Stimulated activated effector memory CD8-positive, alpha-beta T cell treated with anti-CD3 and anti-CD28 coated beads, Interleukin-12 subunit alpha, Interleukin-12 subunit beta, amount 100 ng/mL, for 72 hours (primary cell): ENCODE data around the gene CD58.

ENCODE experiments used
- ATAC-seq: fragments of 150-1000 bp; cut with Tn5 transposase; 2 replicates; pipeline ENCODE4 v1.10.0; 2021
- DNase-seq, 2 donors: peaks; one replicate each; pipeline ENCODE4 v3.0.0; 2021 to 2022; ENCODE audit warnings: low spot score in 2 of 2
- H3K27ac Mint-ChIP-seq: one replicate; pipeline ENCODE4 v1.8.0; 2022; ENCODE audit warnings: mild to moderate bottlenecking, mixed read lengths
- H3K36me3 Mint-ChIP-seq: one replicate; pipeline ENCODE4 v1.8.0; 2022; ENCODE audit warnings: mild to moderate bottlenecking, mixed read lengths
- H3K4me1 Mint-ChIP-seq: one replicate; pipeline ENCODE4 v1.8.0; 2022; ENCODE audit warnings: mixed read lengths
- H3K4me3 Mint-ChIP-seq: one replicate; pipeline ENCODE4 v1.8.0; 2022; ENCODE audit warnings: mild to moderate bottlenecking, mixed read lengths
- H3K9me3 Mint-ChIP-seq: one replicate; pipeline ENCODE4 v1.8.0; 2022; ENCODE audit warnings: mixed read lengths

Gene CD58

GRCh38 chr1:116491700-116492357 lies 79.0 kb downstream of the CD58 start:
- no peak overlapping the region for H3K4me3 Mint-ChIP-seq
- DNase-seq, result no peak
- no peaks in the 10 kb centered on the region for H3K36me3 Mint-ChIP-seq
- peaks cover 28% of the 10 kb centered on the region for H3K4me1 Mint-ChIP-seq
- H3K9me3 Mint-ChIP-seq, result no peaks in the 10 kb centered on the region
- peak overlapping the region; percentile 56 for H3K27ac Mint-ChIP-seq
- ATAC-seq, result no peak

DNA sequence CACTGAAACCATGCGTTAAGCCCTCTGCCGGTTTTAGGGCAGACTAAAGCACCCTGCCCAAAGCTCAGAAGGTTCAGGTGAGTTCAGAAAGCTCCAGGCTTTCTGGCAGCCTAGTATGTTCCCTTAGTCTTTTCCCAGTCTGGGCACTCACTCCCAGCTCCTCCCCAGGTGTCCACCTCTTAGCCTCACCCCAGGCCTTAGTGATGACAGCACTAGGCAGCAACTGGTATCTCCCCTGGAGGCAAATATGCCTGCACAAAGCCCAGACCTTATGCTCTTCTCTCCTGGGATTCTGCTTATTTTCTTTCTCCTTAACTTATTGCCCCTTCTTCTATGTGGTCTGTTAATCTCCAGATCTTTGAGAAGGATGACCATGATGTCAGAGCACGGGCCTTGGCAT lies 80.2 kb downstream of the CD58 start:
- Mint-ChIP-seq H3K4me1 (peaks cover 24% of the 10 kb centered on the region), H3K4me3 (no peak overlapping the region), H3K27ac (no peak overlapping the region), H3K9me3 (no peaks in the 10 kb centered on the region), H3K36me3 (no peaks in the 10 kb centered on the region)
- DNase-seq (no peak), ATAC-seq (no peak)

DNA sequence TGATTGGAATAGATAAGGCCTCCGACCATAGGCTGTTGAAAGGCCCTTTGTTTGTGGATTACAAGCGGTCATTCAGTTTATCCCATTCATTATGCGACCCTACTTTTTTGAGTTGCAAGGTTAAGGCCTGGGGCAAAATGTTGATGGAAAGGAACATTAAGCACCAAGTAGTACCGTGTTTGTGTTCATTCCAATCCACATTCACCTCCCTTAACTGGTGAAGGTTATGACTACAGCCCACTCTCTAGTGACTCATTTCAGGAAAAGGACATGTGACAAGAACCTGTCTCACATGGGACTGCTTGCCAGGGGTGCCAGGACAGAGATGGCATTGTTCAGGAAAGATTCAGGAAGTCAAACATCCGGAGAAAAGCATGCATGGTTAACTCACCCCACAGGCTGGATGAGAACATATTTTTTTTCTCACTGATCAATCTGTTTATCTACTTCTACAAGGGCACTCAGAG lies 81.6 kb downstream of the CD58 start:
- Mint-ChIP-seq H3K4me3 (no peak overlapping the region), H3K9me3 (no peaks in the 10 kb centered on the region), H3K4me1 (peaks cover 29% of the 10 kb centered on the region), H3K27ac (no peak overlapping the region), H3K36me3 (no peaks in the 10 kb centered on the region)
- ATAC-seq (peak; percentile 62), DNase-seq (no peak)

GRCh38 chr1:116488071-116488470 lies 82.8 kb downstream of the CD58 start:
- no peaks in the 10 kb centered on the region for H3K9me3 Mint-ChIP-seq
- H3K36me3 Mint-ChIP-seq, result no peaks in the 10 kb centered on the region
- DNase-seq, result no peak
- H3K4me1 Mint-ChIP-seq, result peaks cover 29% of the 10 kb centered on the region
- no peak for ATAC-seq
- no peak overlapping the region for H3K27ac Mint-ChIP-seq
- H3K4me3 Mint-ChIP-seq, result no peak overlapping the region

DNA sequence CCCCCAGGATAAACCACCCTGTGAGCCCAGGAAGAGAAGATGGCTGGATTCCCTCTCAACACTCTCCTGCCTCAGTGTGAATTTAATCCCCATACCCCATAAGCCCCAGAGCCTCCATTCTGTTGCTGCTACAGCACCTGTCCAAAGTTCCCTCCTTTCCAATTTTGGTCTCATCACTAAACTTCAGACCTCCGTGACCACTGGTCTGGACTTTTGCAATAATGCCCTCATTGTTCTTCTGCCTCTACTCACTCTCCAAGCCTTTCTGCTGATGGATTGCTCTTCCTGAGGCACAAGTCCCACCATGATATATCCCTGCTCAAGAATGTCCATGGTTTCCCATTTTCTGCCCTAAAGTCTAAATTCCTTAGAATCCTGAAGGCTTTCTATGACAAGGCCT lies 83.2 kb downstream of the CD58 start:
- H3K4me3 Mint-ChIP-seq, result no peak overlapping the region
- DNase-seq, result no peak
- peaks cover 25% of the 10 kb centered on the region for H3K4me1 Mint-ChIP-seq
- ATAC-seq, result no peak
- no peak overlapping the region for H3K27ac Mint-ChIP-seq
- no peaks in the 10 kb centered on the region for H3K9me3 Mint-ChIP-seq
- H3K36me3 Mint-ChIP-seq, result no peaks in the 10 kb centered on the region

- DNase-seq (no peak), ATAC-seq (no peak)
- Mint-ChIP-seq H3K4me3 (no peak overlapping the region), H3K9me3 (no peaks in the 10 kb centered on the region), H3K4me1 (peaks cover 20% of the 10 kb centered on the region), H3K36me3 (no peaks in the 10 kb centered on the region), H3K27ac (no peak overlapping the region)
These were observed 83.8 kb downstream of the CD58 start for GRCh38 chr1:116487031-116487430.

DNA sequence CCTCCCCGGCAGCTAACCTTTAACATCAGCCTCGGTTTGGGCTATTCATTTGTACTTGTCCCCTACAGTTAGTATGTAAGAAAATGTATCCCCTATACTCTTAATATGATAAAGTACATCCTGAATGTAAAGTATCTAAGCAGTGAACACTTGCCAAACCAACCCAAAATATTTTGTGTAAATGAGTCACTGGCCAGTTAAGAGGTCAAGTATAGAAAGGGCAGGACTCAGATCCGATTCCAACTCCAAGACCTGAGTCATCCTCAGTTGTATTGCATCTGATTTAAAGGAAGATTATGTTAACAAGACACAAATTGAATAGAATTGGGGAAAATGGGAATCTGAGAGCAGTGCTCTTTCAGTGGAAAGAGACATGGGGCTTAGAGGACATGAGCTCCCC lies 84.4 kb downstream of the CD58 start:
- Mint-ChIP-seq H3K9me3 (no peaks in the 10 kb centered on the region), H3K27ac (no peak overlapping the region), H3K4me3 (no peak overlapping the region), H3K36me3 (no peaks in the 10 kb centered on the region), H3K4me1 (peaks cover 16% of the 10 kb centered on the region)
- ATAC-seq, result no peak
- no peak for DNase-seq

DNA sequence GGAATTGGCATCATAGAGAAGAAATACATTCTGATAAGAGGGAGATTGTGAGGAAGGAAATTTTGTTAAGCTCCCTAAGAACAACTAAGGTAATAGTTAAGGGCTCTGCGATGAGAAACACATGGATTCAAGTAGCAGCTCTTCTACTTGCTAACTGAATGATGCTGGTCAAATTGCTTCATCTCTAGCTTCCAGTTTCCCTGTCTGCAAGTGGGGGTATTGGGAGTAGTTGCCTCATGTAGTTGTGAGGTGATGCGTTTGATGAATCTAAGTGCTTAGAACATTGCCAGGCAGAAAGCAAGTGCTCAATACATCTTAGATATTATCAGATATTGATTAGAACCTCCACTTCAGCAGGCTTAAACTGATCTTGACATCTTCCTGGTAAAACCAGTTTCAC lies 84.8 kb downstream of the CD58 start:
- DNase-seq (no peak), ATAC-seq (no peak)
- Mint-ChIP-seq H3K27ac (no peak overlapping the region), H3K4me3 (no peak overlapping the region), H3K9me3 (no peaks in the 10 kb centered on the region), H3K4me1 (peaks cover 15% of the 10 kb centered on the region), H3K36me3 (no peaks in the 10 kb centered on the region)

GRCh38 chr1:116485071-116485735 lies 85.6 kb downstream of the CD58 start:
- DNase-seq (peak; percentile 80 to 93), ATAC-seq (peak; percentile 93)
- Mint-ChIP-seq H3K27ac (no peak overlapping the region), H3K9me3 (no peaks in the 10 kb centered on the region), H3K4me1 (peaks cover 12% of the 10 kb centered on the region), H3K4me3 (no peak overlapping the region), H3K36me3 (no peaks in the 10 kb centered on the region)

DNA sequence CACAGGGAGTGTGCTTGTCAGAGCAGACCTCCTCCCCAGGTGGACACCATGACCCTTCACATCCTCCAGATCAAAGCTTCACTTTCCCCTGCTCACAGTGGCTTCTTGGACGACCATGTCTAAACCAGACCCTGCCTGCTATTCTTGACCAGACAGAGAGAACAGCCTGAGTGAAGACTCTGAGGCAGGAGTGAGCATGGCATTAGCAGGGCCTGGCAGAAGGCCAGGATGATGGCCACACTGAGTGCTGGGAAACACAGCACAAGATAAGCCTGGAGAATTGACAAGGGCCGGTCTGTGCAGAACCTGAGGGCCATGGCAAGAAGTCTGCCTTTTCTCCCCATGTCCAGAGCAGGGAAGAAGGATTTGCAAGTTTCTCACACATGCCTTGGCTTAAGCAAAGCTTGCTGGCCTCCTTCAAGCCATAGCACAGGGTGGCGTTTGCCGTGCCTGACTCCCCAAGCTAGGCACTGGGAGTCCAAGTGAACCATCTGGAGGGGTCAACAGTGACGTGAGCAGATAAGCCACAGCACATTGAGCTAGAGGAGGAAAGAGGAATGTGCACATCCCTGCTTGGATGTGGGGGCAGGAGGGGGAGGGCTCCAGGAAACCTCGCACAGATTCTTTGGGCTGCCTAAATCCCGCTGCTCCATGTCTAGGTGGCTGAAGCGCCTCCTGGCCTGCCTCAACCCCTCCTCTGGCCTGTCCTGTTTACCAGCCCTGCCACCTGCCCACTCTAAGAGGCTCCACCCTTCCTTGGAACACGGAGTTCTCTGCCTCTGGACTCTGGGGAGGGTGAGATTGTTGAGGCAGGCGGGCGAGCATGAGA lies 87.1 kb downstream of the CD58 start:
- peaks cover 12% of the 10 kb centered on the region for H3K4me1 Mint-ChIP-seq
- ATAC-seq (no peak), DNase-seq (no peak)
- no peak overlapping the region for H3K4me3 Mint-ChIP-seq
- no peaks in the 10 kb centered on the region for H3K9me3 Mint-ChIP-seq
- no peaks in the 10 kb centered on the region for H3K36me3 Mint-ChIP-seq
- no peak overlapping the region for H3K27ac Mint-ChIP-seq

- H3K27ac Mint-ChIP-seq, result no peak overlapping the region
- H3K4me3 Mint-ChIP-seq, result no peak overlapping the region
- ATAC-seq (no peak), DNase-seq (no peak)
- H3K9me3 Mint-ChIP-seq, result no peaks in the 10 kb centered on the region
- no peaks in the 10 kb centered on the region for H3K36me3 Mint-ChIP-seq
- H3K4me1 Mint-ChIP-seq, result peaks cover 12% of the 10 kb centered on the region
These were observed 88.3 kb downstream of the CD58 start for GRCh38 chr1:116482490-116482889.

DNA sequence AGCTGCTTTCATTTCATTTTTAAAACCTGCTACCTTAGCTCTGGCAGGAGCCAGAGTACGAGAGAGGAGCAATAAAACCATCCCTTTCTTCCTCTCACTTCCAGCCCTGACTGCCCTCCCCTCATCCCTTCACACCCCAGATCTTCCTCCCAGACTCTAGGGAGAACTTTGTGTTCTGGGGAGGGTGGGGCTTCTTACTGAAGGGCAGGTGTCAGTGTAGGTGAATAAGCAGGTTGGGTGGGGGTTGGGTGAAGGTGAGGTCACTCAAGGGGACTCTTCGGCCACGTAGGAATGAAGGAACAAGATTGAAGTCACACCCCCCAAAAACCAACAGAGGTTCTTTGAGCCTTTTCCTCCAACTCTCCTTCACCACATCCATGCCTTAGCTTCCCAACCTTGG lies 88.9 kb downstream of the CD58 start:
- Mint-ChIP-seq H3K4me3 (no peak overlapping the region), H3K27ac (no peak overlapping the region)

GRCh38 chr1:116478621-116479020 lies 92.2 kb downstream of the CD58 start:
- Mint-ChIP-seq H3K4me3 (no peak overlapping the region), H3K9me3 (no peaks in the 10 kb centered on the region), H3K27ac (no peak overlapping the region), H3K4me1 (peaks cover 6% of the 10 kb centered on the region), H3K36me3 (no peaks in the 10 kb centered on the region)
- DNase-seq (no peak), ATAC-seq (no peak)

More for the DNA sequence above, 88.9 kb downstream of the CD58 start:
- no peak for DNase-seq
- no peak for ATAC-seq
- no peaks in the 10 kb centered on the region for H3K36me3 Mint-ChIP-seq
- H3K9me3 Mint-ChIP-seq, result no peaks in the 10 kb centered on the region
- peaks cover 12% of the 10 kb centered on the region for H3K4me1 Mint-ChIP-seq

- H3K27ac Mint-ChIP-seq, result no peak overlapping the region
- peaks cover 6% of the 10 kb centered on the region for H3K4me1 Mint-ChIP-seq
- no peak for DNase-seq
These were observed 93.4 kb downstream of the CD58 start for GRCh38 chr1:116477429-116477828.

DNA sequence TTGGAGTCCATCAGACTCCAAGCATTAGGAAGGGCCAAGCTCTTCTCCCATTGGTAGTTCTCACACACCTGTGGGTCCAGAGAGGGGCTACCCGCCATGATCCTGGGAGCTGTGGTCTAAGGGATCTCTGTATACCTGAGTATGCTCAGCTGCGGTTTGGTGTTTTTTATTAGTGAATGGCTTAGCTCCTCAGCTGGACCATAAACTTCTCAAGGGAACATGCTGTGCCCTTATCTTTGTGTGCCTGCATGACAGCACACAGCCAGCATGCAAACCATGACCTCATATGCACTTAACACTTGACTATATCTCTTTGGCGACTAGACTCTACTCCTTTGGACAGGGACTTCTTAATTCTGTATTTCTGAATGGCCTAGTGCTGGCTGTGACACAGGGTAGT lies 94.5 kb downstream of the CD58 start:
- Mint-ChIP-seq H3K4me3 (no peak overlapping the region), H3K27ac (no peak overlapping the region), H3K4me1 (peaks cover 6% of the 10 kb centered on the region), H3K9me3 (no peaks in the 10 kb centered on the region), H3K36me3 (no peaks in the 10 kb centered on the region)
- ATAC-seq, result no peak
- no peak for DNase-seq

More at GRCh38 chr1:116477429-116477828, 93.4 kb downstream of the CD58 start:
- no peak for ATAC-seq
- Mint-ChIP-seq H3K9me3 (no peaks in the 10 kb centered on the region), H3K4me3 (no peak overlapping the region), H3K36me3 (no peaks in the 10 kb centered on the region)

GRCh38 chr1:116475850-116476218 lies 95.0 kb downstream of the CD58 start:
- no peak for ATAC-seq
- DNase-seq, result no peak
- Mint-ChIP-seq H3K9me3 (no peaks in the 10 kb centered on the region), H3K4me3 (no peak overlapping the region), H3K36me3 (no peaks in the 10 kb centered on the region), H3K27ac (no peak overlapping the region), H3K4me1 (peaks cover 6% of the 10 kb centered on the region)
